ENCODE data around the gene SLCO4A1. TPM values are rescaled to one million over a fixed set of nuclear protein-coding genes. Genes with fewer than 3 reads are reported as not detected.
A peak's percentile ranks its signal among the peaks of the same experiment; 100 is the strongest.
"Not testable (repeated sequence)": the region's sequence is repeated elsewhere in the genome, so short reads cannot be mapped to it uniquely, and the experiment has no call there.

The SLCO4A1 gene
- total and polyA plus RNA-seq, 2 of the 4 experiments (the other 2 are of a cell fraction), result 0.72 to 1.1 TPM

- H3K9me1 ChIP-seq (ENCODE audit: insufficient read depth, low read length); H3K18ac ChIP-seq (ENCODE audit: low read depth, low read length); BruUV-seq (replicated peaks); intact Hi-C loops (cut with micrococcal nuclease); H2BK15ac ChIP-seq (ENCODE audit: low read depth, low read length); H4K91ac ChIP-seq (ENCODE audit: insufficient read depth, low read depth, low read length); dilution Hi-C loops (cut with HindIII; ENCODE audit: low sequenced_read_pairs, unreplicated experiment); H2BK120ac ChIP-seq (ENCODE audit: low read depth, low read length); CTCF ChIA-PET; H3K4ac ChIP-seq (ENCODE audit: low read depth, low read length); DNase-seq; H3K4me3 ChIP-seq (ENCODE audit: insufficient read depth, low read depth, low read length); H2AFZ ChIP-seq (replicated peaks; ENCODE audit: low read length, poor library complexity); H3K79me1 ChIP-seq (ENCODE audit: low read depth in 1 of 2, low read length in 2 of 2); H3K23ac ChIP-seq (ENCODE audit: low read depth, low read length); POLR2A ChIA-PET (ENCODE audit: unreplicated experiment); H3K36me3 ChIP-seq (ENCODE audit: control insufficient read depth, insufficient read depth, low read length); H3K14ac ChIP-seq (replicated peaks; ENCODE audit: low read depth, low read length); H3K27ac ChIP-seq (ENCODE audit: insufficient read depth, low read length); H2BK5ac ChIP-seq (ENCODE audit: low read depth, low read length, poor library complexity, severe bottlenecking); H4K8ac ChIP-seq (ENCODE audit: low read depth in 2 of 2, low read length in 2 of 2); H4K5ac ChIP-seq (ENCODE audit: low read depth, low read length); H3K56ac ChIP-seq (ENCODE audit: extremely low read depth, insufficient read depth, low read length); ATAC-seq (ENCODE audit: low read depth); in situ Hi-C loops (cut with MboI; ENCODE audit: low sequenced_read_pairs); H3K9ac ChIP-seq (ENCODE audit: low read depth, low read length); H3K9me3 ChIP-seq (ENCODE audit: control insufficient read depth, insufficient read depth, low read length); H4K20me1 ChIP-seq (ENCODE audit: insufficient read depth, low read length); H3K4me2 ChIP-seq (ENCODE audit: low read depth, low read length): not testable (repeated sequence)
- Histone ChIP-seq H3K27me3 (ENCODE audit: control insufficient read depth, insufficient read depth, low read length) (peaks cover 11% of the 10 kb centered on the region), H3K4me1 (ENCODE audit: control insufficient read depth, insufficient read depth, low read length) (peaks cover 14% of the 10 kb centered on the region), H2AK5ac (ENCODE audit: low read depth, low read length) (peak overlapping the region; percentile 7; the same call in 1 of the 2 replicates), H2AK9ac (replicated peaks; ENCODE audit: low read depth, low read length, poor library complexity) (peak overlapping the region; percentile 55), H2BK20ac (ENCODE audit: low read depth, low read length) (0 out of 2 replicates have a peak overlapping the region, but pooled peaks have one; percentile 45)
- no CpG with 5 or more reads among the region's 1 CpG for WGBS, 2 experiments (ENCODE audit: extremely low coverage in 2 of 2, insufficient read length in 1 of 2)
Measured at GRCh38 chr20:62627425-62627824, 14.9 kb upstream of the SLCO4A1 start.

Data from IMR-90 (cell line).